Dermis microvascular lymphatic vessel endothelial cell (primary cell): ENCODE results near the gene HECW1. TPM values are rescaled to one million over a fixed set of nuclear protein-coding genes. Genes with fewer than 3 reads are reported as not detected.
"Not testable (repeated sequence)": the region's sequence is repeated elsewhere in the genome, so short reads cannot be mapped to it uniquely, and the experiment has no call there.

Source experiments
- DNase-seq, 2 donors: peaks; one replicate each; pipeline versions ENCODE4 v3.0.0 to v3.0.0-alpha.2; 2010; ENCODE audit warnings: low read depth in 2 of 2
- total RNA-seq: library from RNA; depleted of rRNA; stranded (reverse); fragments of >200 nt; gene quantifications from 2 replicates; pipeline ENCODE4 v1.2.1, GENCODE V29; 2014

HECW1 gene
- not detected in 2 replicates for total RNA-seq

GRCh38 chr7:43112459-43112940 lies at the start of gene HECW1:
Gene HECW1, plus strand, starts transcription at chr7:43112647. Its CDS starts 131,259 bp downstream, at chr7:43243906.
- no peak for DNase-seq

- DNase-seq = peak in 1 of 2 donors; percentile 3
Measured at GRCh38 chr7:43071604-43072003, 40.8 kb upstream of the HECW1 start.

GRCh38 chr7:43072530-43072929 lies 39.9 kb upstream of the HECW1 start:
- DNase-seq = no peak

- not testable (repeated sequence) for DNase-seq
Measured at GRCh38 chr7:43073811-43074210, 38.6 kb upstream of the HECW1 start.

- DNase-seq = no peak
Measured at GRCh38 chr7:43076189-43076605, 36.2 kb upstream of the HECW1 start.

GRCh38 chr7:43076606-43077005 lies 35.8 kb upstream of the HECW1 start:
- no peak for DNase-seq

- no peak for DNase-seq
Measured at GRCh38 chr7:43077285-43077684, 35.2 kb upstream of the HECW1 start.

GRCh38 chr7:43077732-43078391 lies 34.6 kb upstream of the HECW1 start:
- DNase-seq = no peak

- no peak for DNase-seq
Measured at GRCh38 chr7:43078794-43079193, 33.7 kb upstream of the HECW1 start.

- no peak for DNase-seq
Measured at GRCh38 chr7:43081603-43082002, 30.8 kb upstream of the HECW1 start.

GRCh38 chr7:43083106-43083505 lies 29.3 kb upstream of the HECW1 start:
- DNase-seq = no peak

GRCh38 chr7:43085017-43085416 lies 27.4 kb upstream of the HECW1 start:
- DNase-seq = no peak

- no peak for DNase-seq
Measured at GRCh38 chr7:43085992-43086391, 26.5 kb upstream of the HECW1 start.

GRCh38 chr7:43092819-43093218 lies 19.6 kb upstream of the HECW1 start:
- DNase-seq = no peak

GRCh38 chr7:43096875-43097274 lies 15.6 kb upstream of the HECW1 start:
- DNase-seq = no peak

- no peak for DNase-seq
Measured at GRCh38 chr7:43099750-43100149, 12.7 kb upstream of the HECW1 start.

- DNase-seq = no peak
Measured at GRCh38 chr7:43104874-43105520, 7.5 kb upstream of the HECW1 start.

GRCh38 chr7:43105521-43106120 lies 6.8 kb upstream of the HECW1 start:
- peak in 1 of 2 donors; percentile 9 for DNase-seq

- DNase-seq = peak; percentile 18 to 46
Measured at GRCh38 chr7:43108255-43109011, 4.0 kb upstream of the HECW1 start.

GRCh38 chr7:43110791-43111535 lies 1.5 kb upstream of the HECW1 start:
- DNase-seq = no peak
